ENCODE data around the gene MOB4. TPM values are rescaled to one million over a fixed set of nuclear protein-coding genes. Genes with fewer than 3 reads are reported as not detected.
"Not testable (repeated sequence)": the region's sequence is repeated elsewhere in the genome, so short reads cannot be mapped to it uniquely, and the experiment has no call there.

MOB4 gene
- total RNA-seq, 1 donor from 2014 or later, result 31.0 TPM

- no peaks in the 10 kb centered on the region for H3K27me3 Mint-ChIP-seq (ENCODE audit: unreplicated experiment)
- H3K9me3 Mint-ChIP-seq (ENCODE audit: unreplicated experiment), result no peaks in the 10 kb centered on the region
- no peak overlapping the region for H3K27ac Mint-ChIP-seq (ENCODE audit: unreplicated experiment)
- TF ChIP-seq, protein P1, sequence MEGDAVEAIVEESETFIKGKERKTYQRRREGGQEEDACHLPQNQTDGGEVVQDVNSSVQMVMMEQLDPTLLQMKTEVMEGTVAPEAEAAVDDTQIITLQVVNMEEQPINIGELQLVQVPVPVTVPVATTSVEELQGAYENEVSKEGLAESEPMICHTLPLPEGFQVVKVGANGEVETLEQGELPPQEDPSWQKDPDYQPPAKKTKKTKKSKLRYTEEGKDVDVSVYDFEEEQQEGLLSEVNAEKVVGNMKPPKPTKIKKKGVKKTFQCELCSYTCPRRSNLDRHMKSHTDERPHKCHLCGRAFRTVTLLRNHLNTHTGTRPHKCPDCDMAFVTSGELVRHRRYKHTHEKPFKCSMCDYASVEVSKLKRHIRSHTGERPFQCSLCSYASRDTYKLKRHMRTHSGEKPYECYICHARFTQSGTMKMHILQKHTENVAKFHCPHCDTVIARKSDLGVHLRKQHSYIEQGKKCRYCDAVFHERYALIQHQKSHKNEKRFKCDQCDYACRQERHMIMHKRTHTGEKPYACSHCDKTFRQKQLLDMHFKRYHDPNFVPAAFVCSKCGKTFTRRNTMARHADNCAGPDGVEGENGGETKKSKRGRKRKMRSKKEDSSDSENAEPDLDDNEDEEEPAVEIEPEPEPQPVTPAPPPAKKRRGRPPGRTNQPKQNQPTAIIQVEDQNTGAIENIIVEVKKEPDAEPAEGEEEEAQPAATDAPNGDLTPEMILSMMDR (IDR thresholded peaks at IDR 0.05; ENCODE audit: unreplicated experiment), result no peak
- no peak for DNase-seq (ENCODE audit: low spot score)
- no peak overlapping the region for H3K4me3 Mint-ChIP-seq (ENCODE audit: unreplicated experiment)
- peaks cover 27% of the 10 kb centered on the region for H3K36me3 Mint-ChIP-seq (ENCODE audit: low read depth, unreplicated experiment)
- H3K4me1 Mint-ChIP-seq (ENCODE audit: unreplicated experiment), result peaks cover 6% of the 10 kb centered on the region
Observed at GRCh38 chr2:197538412-197538811, 22.5 kb downstream of the MOB4 start.

GRCh38 chr2:197539734-197540133 is 23.9 kb downstream of the MOB4 start:
- Mint-ChIP-seq H3K4me1 (ENCODE audit: unreplicated experiment) (peaks cover 2% of the 10 kb centered on the region), H3K4me3 (ENCODE audit: unreplicated experiment) (no peak overlapping the region), H3K27ac (ENCODE audit: unreplicated experiment) (no peak overlapping the region), H3K9me3 (ENCODE audit: unreplicated experiment) (no peaks in the 10 kb centered on the region), H3K27me3 (ENCODE audit: unreplicated experiment) (no peaks in the 10 kb centered on the region), H3K36me3 (ENCODE audit: low read depth, unreplicated experiment) (peaks cover 28% of the 10 kb centered on the region)
- TF ChIP-seq, protein P1 (IDR thresholded peaks at IDR 0.05; ENCODE audit: unreplicated experiment), result no peak
- no peak for DNase-seq (ENCODE audit: low spot score)

DNA sequence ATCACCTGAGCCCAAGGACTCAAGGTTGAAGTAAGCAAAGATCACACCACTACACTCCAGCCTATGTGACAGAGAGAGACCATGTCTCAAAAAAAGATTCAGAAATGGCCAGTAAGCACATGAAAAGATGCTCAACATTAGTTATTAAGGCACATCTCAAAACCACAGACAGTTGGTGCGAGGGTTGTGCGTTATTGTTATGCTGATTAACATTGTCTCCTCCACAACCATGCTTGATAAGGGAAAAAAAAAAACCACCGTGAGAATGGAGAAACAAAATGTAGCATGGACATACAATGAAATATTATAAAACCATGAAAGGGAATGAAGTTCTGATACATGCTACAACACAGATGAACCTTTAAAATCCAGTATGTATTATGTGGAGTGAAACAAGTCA is 27.3 kb downstream of the MOB4 start:
- TF ChIP-seq, protein P1 (IDR thresholded peaks at IDR 0.05; ENCODE audit: unreplicated experiment), result no peak
- Mint-ChIP-seq H3K27me3 (ENCODE audit: unreplicated experiment) (no peaks in the 10 kb centered on the region), H3K27ac (ENCODE audit: unreplicated experiment) (no peak overlapping the region), H3K36me3 (ENCODE audit: low read depth, unreplicated experiment) (peaks cover 33% of the 10 kb centered on the region), H3K4me1 (ENCODE audit: unreplicated experiment) (peaks cover 10% of the 10 kb centered on the region), H3K4me3 (ENCODE audit: unreplicated experiment) (no peak overlapping the region), H3K9me3 (ENCODE audit: unreplicated experiment) (no peaks in the 10 kb centered on the region)
- DNase-seq (ENCODE audit: low spot score), result no peak

DNA sequence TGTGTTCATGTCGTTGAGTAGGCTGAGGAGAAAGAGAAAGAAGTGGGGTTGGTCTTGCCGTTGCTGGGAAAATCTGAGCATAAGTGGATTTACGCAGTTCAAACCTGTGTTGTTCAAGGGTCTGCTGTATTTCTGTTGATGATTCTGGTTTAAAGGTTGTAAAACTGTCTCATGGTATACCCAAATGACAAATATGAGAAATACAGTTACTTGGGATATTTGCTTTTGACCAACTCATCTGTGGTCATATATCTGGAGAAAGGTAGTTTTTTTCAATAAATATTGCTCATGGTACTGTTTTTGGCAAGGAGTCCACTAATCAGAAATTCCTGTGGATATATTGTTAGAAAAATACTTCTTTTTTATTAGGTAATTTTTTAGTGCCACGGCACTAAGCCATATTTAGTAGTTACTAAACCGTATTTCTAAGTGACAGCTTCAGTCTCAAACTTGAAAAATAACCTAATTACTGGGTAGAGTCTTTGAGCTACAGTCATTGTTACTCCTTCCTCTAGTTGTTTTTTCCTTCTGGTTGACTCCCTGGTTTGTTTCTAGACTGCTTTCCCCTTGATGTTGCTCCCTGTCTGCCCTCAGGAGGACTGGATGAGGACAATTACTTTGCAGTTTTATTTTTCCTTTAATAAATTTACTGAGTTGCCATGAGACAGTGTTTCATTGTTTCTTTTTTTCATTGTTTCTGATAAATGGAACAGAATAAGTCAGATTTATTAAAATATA is 31.5 kb downstream of the MOB4 start:
- H3K27me3 Mint-ChIP-seq (ENCODE audit: unreplicated experiment), result no peaks in the 10 kb centered on the region
- DNase-seq (ENCODE audit: low spot score), result no peak
- peaks cover 10% of the 10 kb centered on the region for H3K4me1 Mint-ChIP-seq (ENCODE audit: unreplicated experiment)
- peak overlapping the region; percentile 58 for H3K27ac Mint-ChIP-seq (ENCODE audit: unreplicated experiment)
- TF ChIP-seq, protein P1 (IDR thresholded peaks at IDR 0.05; ENCODE audit: unreplicated experiment), result no peak
- peaks cover 28% of the 10 kb centered on the region for H3K36me3 Mint-ChIP-seq (ENCODE audit: low read depth, unreplicated experiment)
- H3K9me3 Mint-ChIP-seq (ENCODE audit: unreplicated experiment), result no peaks in the 10 kb centered on the region
- no peak overlapping the region for H3K4me3 Mint-ChIP-seq (ENCODE audit: unreplicated experiment)

DNA sequence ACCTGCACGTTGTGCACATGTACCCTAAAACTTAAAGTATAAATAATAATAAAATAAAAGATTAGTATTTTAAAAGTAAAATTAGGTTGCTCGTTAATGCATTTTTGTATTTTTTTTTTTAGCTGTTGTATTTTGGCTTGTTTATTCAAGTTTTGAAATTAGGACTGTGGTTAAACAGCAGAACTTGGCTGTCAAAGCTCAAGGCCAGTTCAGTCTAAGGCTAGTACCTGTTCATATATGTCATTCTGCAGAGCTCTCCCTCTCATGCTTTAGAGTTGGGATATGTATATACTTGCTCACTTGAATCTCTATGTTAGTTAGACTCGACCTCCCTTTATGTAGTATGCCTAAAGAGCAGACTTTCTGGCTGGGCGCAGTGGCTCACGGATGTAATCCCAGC is 32.7 kb downstream of the MOB4 start:
- TF ChIP-seq, protein P1 (IDR thresholded peaks at IDR 0.05; ENCODE audit: unreplicated experiment), result no peak
- H3K27me3 Mint-ChIP-seq (ENCODE audit: unreplicated experiment), result no peaks in the 10 kb centered on the region
- no peak for DNase-seq (ENCODE audit: low spot score)
- no peak overlapping the region for H3K4me3 Mint-ChIP-seq (ENCODE audit: unreplicated experiment)
- peaks cover 22% of the 10 kb centered on the region for H3K36me3 Mint-ChIP-seq (ENCODE audit: low read depth, unreplicated experiment)
- H3K27ac Mint-ChIP-seq (ENCODE audit: unreplicated experiment), result no peak overlapping the region
- H3K4me1 Mint-ChIP-seq (ENCODE audit: unreplicated experiment), result peaks cover 10% of the 10 kb centered on the region
- no peaks in the 10 kb centered on the region for H3K9me3 Mint-ChIP-seq (ENCODE audit: unreplicated experiment)

GRCh38 chr2:197551260-197551659 is 35.4 kb downstream of the MOB4 start:
- not testable (repeated sequence) for DNase-seq (ENCODE audit: low spot score); H3K27me3 Mint-ChIP-seq (ENCODE audit: unreplicated experiment); H3K4me3 Mint-ChIP-seq (ENCODE audit: unreplicated experiment); H3K9me3 Mint-ChIP-seq (ENCODE audit: unreplicated experiment); H3K27ac Mint-ChIP-seq (ENCODE audit: unreplicated experiment)
- Mint-ChIP-seq H3K4me1 (ENCODE audit: unreplicated experiment) (peaks cover 17% of the 10 kb centered on the region), H3K36me3 (ENCODE audit: low read depth, unreplicated experiment) (peaks cover 22% of the 10 kb centered on the region)
